B cell (primary cell): ENCODE measurements around the gene ZFR2. TPM values are rescaled to one million over a fixed set of nuclear protein-coding genes. Genes with fewer than 3 reads are reported as not detected.

ENCODE experiments used
- ATAC-seq: fragments of 200-7000 bp; cut with Tn5 transposase; one replicate; pipeline ENCODE4 v1.10.0; 2021; ENCODE audit warnings: low read depth, mild to moderate bottlenecking, moderate number of reproducible peaks, moderate library complexity
- CTCF ChIA-PET: fragments of 350-600 bp; sonication (Branson Sonifier 250); formaldehyde crosslinking; loops from one replicate; lab custom pipeline; 2021; ENCODE audit warnings: antibody characterized with exemption, inconsistent platforms; lab: Charles Lee
- POLR2A ChIA-PET: fragments of 350-600 bp; sonication (Branson Sonifier 250); formaldehyde crosslinking; loops from one replicate; lab custom pipeline; 2021; ENCODE audit warnings: antibody characterized with exemption; lab: Charles Lee
- DNase-seq: peaks from one replicate; pipeline ENCODE4 v3.0.0; 2013
- H2AFZ ChIP-seq: 2 replicates; pipeline ENCODE4 v1.6.1; 2012; ENCODE audit warnings: mild to moderate bottlenecking, low read depth, low read length; ENCODE audit not compliant: insufficient read depth, poor library complexity, severe bottlenecking
- H3K27ac ChIP-seq, 2 donors: 1 replicate in 1 of 2; 2 replicates in 1 of 2; pipeline ENCODE4 v1.5.1; 2012 to 2013; ENCODE audit warnings: low read length in 2 of 2, mild to moderate bottlenecking in 2 of 2, moderate library complexity in 1 of 2
- H3K27me3 ChIP-seq, 4 experiments: fragments of 200-600 bp in 1 of 4; sonication (generic) in 1 of 4; replicated peaks in 1 of 4; 1 replicate in 2 of 4; 2 replicates in 2 of 4; pipeline versions ENCODE4 v1.6.1 to v1.7.0; 2013 to 2016; ENCODE audit warnings: low read length in 3 of 4, mild to moderate bottlenecking in 2 of 4, mixed read lengths in 1 of 4, moderate library complexity in 1 of 4; ENCODE audit not compliant: insufficient read depth in 4 of 4, control insufficient read depth in 3 of 4; ENCODE audit errors: control extremely low read depth in 1 of 4
- H3K36me3 ChIP-seq, 2 experiments: replicated peaks in 1 of 2; 1 replicate in 1 of 2; 2 replicates in 1 of 2; pipeline versions ENCODE4 v1.6.1 to v1.7.1; 2013; ENCODE audit warnings: low read length in 1 of 2; ENCODE audit not compliant: insufficient read depth in 2 of 2, control insufficient read depth in 1 of 2; ENCODE audit errors: control extremely low read depth in 1 of 2, extremely low read depth in 1 of 2
- H3K4me1 ChIP-seq, 2 donors: fragments of 200-600 bp in 1 of 2; sonication (generic) in 1 of 2; 1 replicate in 1 of 2; 2 replicates in 1 of 2; pipeline versions ENCODE4 v1.5.1 to v1.6.1; 2013 to 2017; ENCODE audit warnings: low read length in 2 of 2; ENCODE audit not compliant: control insufficient read depth in 2 of 2, insufficient read depth in 2 of 2
- H3K4me2 ChIP-seq: replicated peaks from 2 replicates; pipeline ENCODE3; 2012; ENCODE audit warnings: mild to moderate bottlenecking, low read depth, low read length; ENCODE audit not compliant: poor library complexity, severe bottlenecking
- H3K4me3 ChIP-seq, 5 experiments: fragments of 200-600 bp in 1 of 5; sonication (generic) in 1 of 5; 1 replicate in 3 of 5; 2 replicates in 2 of 5; pipeline versions ENCODE4 v1.5.1 to v1.7.0; 2011 to 2016; ENCODE audit warnings: low read length in 4 of 5, mild to moderate bottlenecking in 4 of 5, low read depth in 2 of 5, control low read depth in 1 of 5, moderate library complexity in 1 of 5; ENCODE audit not compliant: insufficient read depth in 1 of 5; ENCODE audit errors: control extremely low read depth in 1 of 5, extremely low read depth in 1 of 5
- H3K79me2 ChIP-seq: fragments of 200-600 bp; sonication (generic); one replicate; pipeline ENCODE4 v1.6.0; 2016; ENCODE audit warnings: low read length; ENCODE audit not compliant: control insufficient read depth, insufficient read depth
- H3K9ac ChIP-seq: fragments of 200-600 bp; sonication (generic); 2 replicates; pipeline ENCODE4 v1.6.1; 2017; ENCODE audit warnings: mild to moderate bottlenecking, low read length, moderate library complexity
- H3K9me3 ChIP-seq, 3 donors: one replicate each; pipeline versions ENCODE4 v1.6.1 to v1.7.1; 2013; ENCODE audit warnings: low read length in 2 of 3; ENCODE audit not compliant: control insufficient read depth in 2 of 3, insufficient read depth in 1 of 3; ENCODE audit errors: control extremely low read depth in 1 of 3
- H4K20me1 ChIP-seq: 2 replicates; pipeline ENCODE4 v1.6.0; 2012; ENCODE audit warnings: mild to moderate bottlenecking, low read length; ENCODE audit not compliant: insufficient read depth, control insufficient read depth, poor library complexity, severe bottlenecking
- H3K27ac Mint-ChIP-seq: one replicate; pipeline ENCODE4 v1.8.0; 2021; ENCODE audit warnings: mixed read lengths
- H3K27me3 Mint-ChIP-seq: one replicate; pipeline ENCODE4 v1.8.0; 2021; ENCODE audit warnings: mixed read lengths
- H3K4me1 Mint-ChIP-seq: one replicate; pipeline ENCODE4 v1.8.0; 2021; ENCODE audit warnings: mixed read lengths
- H3K4me3 Mint-ChIP-seq: one replicate; pipeline ENCODE4 v1.8.0; 2021; ENCODE audit warnings: mixed read lengths
- H3K9me3 Mint-ChIP-seq: one replicate; pipeline ENCODE4 v1.8.0; 2022; ENCODE audit warnings: mixed read lengths; ENCODE audit not compliant: insufficient read depth
- CTCF ChIP-seq: fragments of 200-600 bp; IDR thresholded peaks from one replicate; pipeline ENCODE4 v1.8.0; 2022; ENCODE audit warnings: antibody characterized with exemption, mild to moderate bottlenecking
- EZH2 ChIP-seq: IDR thresholded peaks from 2 replicates; pipeline ENCODE4 v1.6.1; 2012; ENCODE audit warnings: borderline replicate concordance, low read depth, mild to moderate bottlenecking, moderate library complexity, low read length; ENCODE audit not compliant: insufficient read depth, poor library complexity, severe bottlenecking
- WGBS: methylation state at CpG from one replicate; pipeline ENCODE4 v1.1.5; 2013; ENCODE audit warnings: missing lambda C conversion rate; ENCODE audit not compliant: insufficient coverage; 5-methylcytosine and 5-hydroxymethylcytosine counted together
- intact Hi-C: fragments of 100-400 bp; cut with micrococcal nuclease; formaldehyde crosslinking; loops from one replicate; pipeline ENCODE4 v1.10.0; 2022
- polyA plus RNA-seq: library from polyadenylated mRNA; depleted of rRNA; stranded (reverse); fragments of >200 nt; gene quantifications from 2 replicates; pipeline ENCODE4 v1.2.3, GENCODE V29; 2012
- total RNA-seq, 2 donors: library from RNA; stranded (reverse); fragments of 120-200 nt in 1 of 2; gene quantifications; 1 replicate in 1 of 2; 2 replicates in 1 of 2; pipeline versions ENCODE4 v1.2.3 to v1.2.4, GENCODE V29; 2013 to 2022

Gene ZFR2
- total and polyA plus RNA-seq, 2 donors (not counting 1 experiment from before 2014, with no cell fraction given): 0.36 to 0.39 TPM

- no peak overlapping the region for H3K27ac Mint-ChIP-seq
- Histone ChIP-seq H3K79me2 (no peaks in the 10 kb centered on the region), H3K4me3 (no peak overlapping the region), H2AFZ (no peak overlapping the region), H3K27me3 (no peaks in the 10 kb centered on the region), H3K9me3 (peaks cover 0 to 20% (median 5%) of the 10 kb centered on the region in 3 donors), H3K4me2 (no peak overlapping the region), H4K20me1 (no peaks in the 10 kb centered on the region), H3K4me1 (peaks cover 0 to 8% of the 10 kb centered on the region in 2 donors), H3K9ac (no peak overlapping the region), H3K27ac (no peak overlapping the region), H3K36me3 (no peaks in the 10 kb centered on the region)
- H3K4me1 Mint-ChIP-seq: peaks cover 14% of the 10 kb centered on the region
- ChIA-PET POLR2A (no interaction called here), CTCF (interaction anchor here (1.3 to 1.7 kb wide), 3 partner anchors 15 to 289 kb away, joined by 4 to 7 read pairs (median 4); partner anchors contain the start of gene MRPL54)
- intact Hi-C loops: no loop called here
- peaks cover 3% of the 10 kb centered on the region for H3K27me3 Mint-ChIP-seq
- DNase-seq (no peak), ATAC-seq (no peak)
- H3K9me3 Mint-ChIP-seq: peaks cover 2% of the 10 kb centered on the region
- 87% methylated on average over 11 of the region's 11 CpGs for WGBS
- TF ChIP-seq CTCF (no peak), EZH2 (no peak)
- no peak overlapping the region for H3K4me3 Mint-ChIP-seq
These were observed 17.3 kb downstream of the ZFR2 start for GRCh38 chr19:3851254-3852176.
